ENCODE data around the gene CMTM1.

DNA sequence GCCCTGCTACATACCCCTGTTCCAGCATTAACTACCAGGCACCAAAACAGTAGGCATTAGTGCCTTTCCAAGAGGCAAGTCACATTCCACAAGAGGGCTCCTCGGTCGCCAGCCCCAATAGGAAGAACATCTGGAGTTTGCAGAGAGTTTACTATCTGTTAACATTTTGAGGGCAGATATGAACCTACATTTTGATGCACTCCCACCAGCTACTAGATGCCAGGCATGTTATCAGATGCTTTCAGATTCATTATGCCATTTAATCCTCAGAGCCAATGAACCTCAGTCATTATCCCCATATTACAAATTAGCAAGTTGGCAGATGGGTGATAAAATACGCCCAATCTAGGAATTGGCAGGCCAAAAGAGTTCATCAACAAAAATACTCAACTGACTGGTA, 8.8 kb downstream of the CMTM1 start:
- TF ChIP-seq POLR2A (IDR thresholded peaks at IDR 0.05; ENCODE audit: low read depth, low read length) (no peak), POLR2AphosphoS5 (IDR thresholded peaks at IDR 0.05; ENCODE audit: insufficient read depth, low read depth, low read length) (no peak)
- TF ChIP-seq, protein P1, sequence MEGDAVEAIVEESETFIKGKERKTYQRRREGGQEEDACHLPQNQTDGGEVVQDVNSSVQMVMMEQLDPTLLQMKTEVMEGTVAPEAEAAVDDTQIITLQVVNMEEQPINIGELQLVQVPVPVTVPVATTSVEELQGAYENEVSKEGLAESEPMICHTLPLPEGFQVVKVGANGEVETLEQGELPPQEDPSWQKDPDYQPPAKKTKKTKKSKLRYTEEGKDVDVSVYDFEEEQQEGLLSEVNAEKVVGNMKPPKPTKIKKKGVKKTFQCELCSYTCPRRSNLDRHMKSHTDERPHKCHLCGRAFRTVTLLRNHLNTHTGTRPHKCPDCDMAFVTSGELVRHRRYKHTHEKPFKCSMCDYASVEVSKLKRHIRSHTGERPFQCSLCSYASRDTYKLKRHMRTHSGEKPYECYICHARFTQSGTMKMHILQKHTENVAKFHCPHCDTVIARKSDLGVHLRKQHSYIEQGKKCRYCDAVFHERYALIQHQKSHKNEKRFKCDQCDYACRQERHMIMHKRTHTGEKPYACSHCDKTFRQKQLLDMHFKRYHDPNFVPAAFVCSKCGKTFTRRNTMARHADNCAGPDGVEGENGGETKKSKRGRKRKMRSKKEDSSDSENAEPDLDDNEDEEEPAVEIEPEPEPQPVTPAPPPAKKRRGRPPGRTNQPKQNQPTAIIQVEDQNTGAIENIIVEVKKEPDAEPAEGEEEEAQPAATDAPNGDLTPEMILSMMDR (IDR thresholded peaks at IDR 0.05; ENCODE audit: extremely low read depth in 1 of 2, insufficient read depth in 1 of 2, low read depth in 1 of 2, low read length in 2 of 2): no peak
- TF ChIP-seq, protein P2, sequence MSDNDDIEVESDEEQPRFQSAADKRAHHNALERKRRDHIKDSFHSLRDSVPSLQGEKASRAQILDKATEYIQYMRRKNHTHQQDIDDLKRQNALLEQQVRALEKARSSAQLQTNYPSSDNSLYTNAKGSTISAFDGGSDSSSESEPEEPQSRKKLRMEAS (IDR thresholded peaks at IDR 0.05; ENCODE audit: insufficient read depth, insufficient read length): no peak

Data from endothelial cell of umbilical vein (primary cell).